NCI-H1436 treated with DMSO at 0.1 percent for 48 hours (cell line): ENCODE measurements around the gene TMA7.
A peak's percentile ranks its signal among the peaks of the same experiment; 100 is the strongest.
"Not testable (repeated sequence)": the region's sequence is repeated elsewhere in the genome, so short reads cannot be mapped to it uniquely, and the experiment has no call there.

Experiments
- DNase-seq: peaks from one replicate; lab custom pipeline; 2025; lab: John Stamatoyannopoulos, UW

TMA7 gene

GRCh38 chr3:48436477-48436787 is 3.6 kb upstream of the TMA7 start:
- no peak for DNase-seq

DNA sequence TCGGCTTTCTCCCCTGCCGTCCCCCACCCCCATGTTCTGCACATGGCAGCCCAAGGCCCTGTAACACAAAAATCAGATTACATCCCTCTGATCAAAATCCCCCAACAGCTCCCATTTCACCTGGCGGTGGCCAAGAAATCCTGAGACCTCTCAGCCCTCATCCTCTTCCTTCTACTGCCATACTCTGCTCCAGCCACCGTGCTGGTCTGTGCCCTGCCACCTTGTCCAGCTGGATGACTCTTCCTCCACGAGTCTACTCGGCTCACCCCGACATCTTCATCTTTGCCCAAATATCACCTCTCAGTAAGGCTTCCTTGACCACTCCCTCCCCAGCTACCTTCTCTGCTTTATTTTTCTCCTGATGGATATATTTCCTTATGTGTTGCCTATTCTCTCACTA is 3.2 kb upstream of the TMA7 start:
- DNase-seq: no peak

DNA sequence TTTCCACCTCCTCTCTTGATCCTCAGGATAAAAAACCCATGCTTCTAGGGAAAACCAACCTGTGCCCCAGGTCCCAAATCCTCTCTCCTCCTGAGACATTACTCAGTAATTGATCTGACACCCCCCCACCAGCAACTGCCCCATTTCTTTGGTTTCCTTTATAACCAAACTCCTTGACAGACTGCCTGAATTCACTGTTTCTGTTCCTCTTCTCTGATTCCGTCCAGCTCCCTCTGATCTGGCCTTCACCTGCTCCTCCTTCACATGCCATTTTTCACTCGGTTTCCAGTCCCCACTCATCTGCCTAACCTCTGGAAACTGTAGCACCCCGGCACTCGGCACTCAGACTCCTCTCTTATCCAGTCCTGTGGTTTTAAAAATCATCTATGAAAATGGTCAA is 2.2 kb upstream of the TMA7 start:
- DNase-seq: no peak

GRCh38 chr3:48440590-48440958 is 517 bp downstream of the TMA7 start:
- no peak for DNase-seq

- no peak for DNase-seq
These were observed 1.9 kb downstream of the TMA7 start for GRCh38 chr3:48441940-48442339.

DNA sequence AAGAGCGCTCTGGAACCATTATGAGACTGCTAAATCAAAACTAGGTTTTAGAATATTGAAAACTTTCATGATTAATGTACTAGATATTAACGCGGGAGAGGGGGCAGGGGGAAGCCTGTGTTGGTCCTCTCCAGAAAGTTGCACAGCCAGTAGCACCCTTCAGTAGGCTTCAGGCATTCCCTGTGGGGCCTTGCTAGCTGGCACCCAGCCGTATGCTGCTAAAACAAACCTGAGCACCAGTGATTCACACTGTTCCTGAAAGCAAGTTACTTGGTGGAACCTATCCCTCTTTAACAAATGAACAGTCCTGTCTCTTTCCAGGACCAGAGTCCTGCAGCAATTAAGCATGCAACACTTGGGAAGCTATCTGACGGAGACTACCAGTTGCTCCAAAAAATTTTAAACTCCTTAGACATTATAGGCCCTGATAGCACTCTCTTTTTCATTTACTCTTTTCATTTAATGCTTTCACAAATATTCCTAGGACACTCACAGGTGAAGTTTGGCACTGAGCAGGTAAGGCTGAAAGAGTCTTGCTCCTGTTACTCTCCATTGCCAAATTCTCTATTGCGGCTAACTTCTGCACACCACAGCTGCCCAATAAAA is 5.3 kb downstream of the TMA7 start:
- no peak for DNase-seq

DNA sequence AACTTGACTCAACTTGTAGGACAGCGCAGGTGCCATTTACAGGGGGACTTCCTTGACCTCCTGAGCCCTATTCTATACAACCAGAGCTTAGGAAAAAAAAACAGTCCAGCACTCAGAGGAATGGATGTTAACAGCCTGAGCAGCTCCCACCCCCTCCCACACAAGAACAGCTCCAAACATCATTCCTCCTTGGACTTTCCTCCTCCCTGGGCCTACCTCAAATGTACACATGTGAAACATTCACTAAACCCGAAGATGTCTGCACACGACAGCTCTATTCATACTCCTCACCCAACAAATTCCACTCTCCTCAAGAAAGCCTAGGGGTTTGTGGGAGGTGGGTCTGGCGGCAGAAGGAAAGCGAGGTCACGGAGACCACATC is 6.0 kb downstream of the TMA7 start:
- DNase-seq: no peak

DNA sequence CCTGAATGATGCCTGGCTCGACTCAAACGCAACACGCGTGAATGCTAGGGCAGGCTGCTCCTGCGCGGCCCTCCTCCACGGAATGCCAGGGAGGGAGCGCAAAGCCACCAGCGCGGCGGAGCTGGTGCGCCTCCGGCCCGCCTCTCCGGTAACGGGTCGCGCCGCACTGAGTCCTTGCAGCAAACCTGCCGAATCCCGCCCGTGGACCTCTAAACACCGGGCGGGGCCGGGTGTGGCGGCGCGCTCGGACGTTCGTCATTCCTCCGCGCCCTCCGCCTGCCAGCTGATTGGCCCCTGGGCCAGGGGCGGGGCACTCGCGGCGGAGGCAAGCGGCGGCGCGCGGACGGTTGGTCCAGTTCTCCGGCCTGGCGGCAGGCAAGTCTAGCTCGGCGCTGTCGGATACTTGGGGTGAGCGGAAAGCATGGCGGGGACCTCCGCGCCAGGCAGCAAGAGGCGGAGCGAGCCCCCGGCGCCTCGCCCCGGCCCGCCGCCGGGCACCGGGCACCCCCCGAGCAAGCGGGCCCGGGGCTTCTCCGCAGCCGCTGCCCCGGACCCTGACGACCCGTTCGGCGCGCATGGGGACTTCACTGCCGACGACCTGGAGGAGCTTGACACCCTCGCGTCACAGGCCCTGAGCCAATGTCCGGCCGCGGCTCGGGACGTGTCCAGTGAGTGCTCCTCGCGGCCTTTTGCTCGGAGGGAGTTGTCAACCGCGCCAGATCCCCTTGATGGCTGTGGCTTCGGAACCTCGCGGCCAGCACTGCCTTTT is 6.6 kb downstream of the TMA7 start, which contains the start of gene ATRIP:
ATRIP (plus strand) TSS at position 313 of the 769 bp plus-strand sequence; CDS start at position 422, 109 bp downstream.
- peak; percentile 19 for DNase-seq

DNA sequence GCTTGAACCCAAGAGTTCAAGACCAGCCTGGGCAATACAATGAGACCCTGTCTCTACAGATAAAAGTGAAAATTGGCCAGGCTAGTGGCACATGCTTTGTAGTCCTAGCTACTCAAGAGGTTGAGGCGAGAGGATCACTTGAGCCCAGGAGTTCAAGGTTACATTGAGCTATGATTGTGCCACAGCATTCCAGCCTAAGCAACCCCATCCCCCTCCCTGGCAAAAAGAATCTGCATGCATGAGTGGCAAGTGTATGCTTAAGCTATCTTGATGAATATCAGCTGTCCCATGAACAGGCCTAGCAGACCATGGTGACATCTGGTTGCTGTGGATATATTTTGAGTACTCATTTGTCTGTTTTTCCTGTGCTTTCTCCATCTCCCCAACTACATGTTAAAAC is 11.2 kb downstream of the TMA7 start:
- no peak for DNase-seq

- DNase-seq: no peak
These were observed 16.4 kb downstream of the TMA7 start for GRCh38 chr3:48456456-48456855.

- no peak for DNase-seq
These were observed 19.3 kb downstream of the TMA7 start for GRCh38 chr3:48459331-48459730.

DNA sequence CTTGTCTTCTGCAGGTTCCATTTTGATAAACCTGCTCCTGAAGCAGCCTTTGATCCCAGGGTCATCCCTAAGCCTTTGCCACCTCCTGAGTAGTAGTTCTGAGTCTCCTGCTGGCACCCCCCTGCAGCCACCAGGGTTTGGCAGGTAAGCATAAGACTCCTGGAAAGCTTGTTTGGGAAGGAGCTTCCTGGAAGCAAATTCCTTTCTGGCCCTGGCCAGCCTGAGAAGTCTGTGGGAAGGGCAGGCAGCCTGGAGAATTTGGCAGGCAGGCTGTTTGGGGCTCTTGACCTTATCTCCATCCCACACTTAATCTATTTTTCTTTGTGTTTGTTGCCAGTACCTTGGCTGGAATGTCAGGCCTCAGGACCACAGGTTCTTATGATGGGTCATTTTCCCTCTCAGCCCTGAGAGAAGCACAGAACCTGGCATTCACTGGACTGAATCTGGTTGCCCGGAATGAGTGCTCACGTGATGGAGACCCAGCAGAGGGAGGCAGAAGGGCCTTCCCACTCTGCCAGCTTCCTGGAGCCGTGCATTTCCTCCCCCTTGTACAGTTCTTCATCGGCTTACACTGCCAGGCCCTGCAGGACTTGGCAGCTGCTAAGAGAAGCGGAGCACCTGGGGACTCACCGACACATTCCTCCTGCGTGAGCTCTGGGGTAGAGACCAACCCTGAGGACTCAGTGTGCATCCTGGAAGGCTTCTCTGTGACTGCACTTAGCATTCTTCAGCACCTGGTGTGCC is 19.9 kb downstream of the TMA7 start:
- DNase-seq: no peak

DNA sequence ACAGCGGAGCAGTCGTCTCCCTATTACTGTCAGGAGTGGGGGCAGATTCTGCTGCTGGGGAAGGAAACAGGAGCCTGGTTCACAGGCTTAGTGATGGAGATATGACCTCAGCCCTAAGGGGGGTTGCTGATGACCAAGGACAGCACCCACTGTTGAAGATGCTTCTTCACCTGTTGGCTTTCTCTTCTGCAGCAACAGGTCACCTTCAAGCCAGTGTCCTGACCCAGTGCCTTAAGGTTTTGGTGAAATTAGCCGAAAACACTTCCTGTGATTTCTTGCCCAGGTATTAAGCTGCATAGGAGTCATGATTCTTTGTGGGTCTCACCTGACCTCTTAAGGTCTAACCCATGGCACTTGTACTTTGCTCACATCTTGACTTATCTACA is 20.5 kb downstream of the TMA7 start:
- no peak for DNase-seq

GRCh38 chr3:48461767-48462166 is 21.7 kb downstream of the TMA7 start:
- DNase-seq: not testable (repeated sequence)

- DNase-seq: no peak
These were observed 23.6 kb downstream of the TMA7 start for GRCh38 chr3:48463703-48464102.

GRCh38 chr3:48464713-48465221 is 24.7 kb downstream of the TMA7 start:
- no peak for DNase-seq

DNA sequence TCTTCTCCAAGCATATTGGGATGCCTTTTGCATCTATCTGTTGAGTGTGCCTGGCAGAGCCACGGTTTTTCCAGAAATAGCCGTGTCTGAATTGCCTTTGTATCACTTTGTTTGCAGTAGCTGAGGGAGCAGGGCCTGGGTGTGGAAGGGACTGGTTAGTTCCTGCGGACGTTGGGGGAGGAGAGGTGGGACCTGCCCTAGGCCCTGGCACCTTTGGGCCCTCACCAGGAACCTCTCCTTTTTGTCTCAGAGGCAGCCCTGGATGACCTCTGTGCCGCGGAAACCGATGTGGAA is 25.1 kb downstream of the TMA7 start:
- no peak for DNase-seq

- DNase-seq: peak; percentile 0
These were observed 25.7 kb downstream of the TMA7 start for GRCh38 chr3:48465531-48466378.

DNA sequence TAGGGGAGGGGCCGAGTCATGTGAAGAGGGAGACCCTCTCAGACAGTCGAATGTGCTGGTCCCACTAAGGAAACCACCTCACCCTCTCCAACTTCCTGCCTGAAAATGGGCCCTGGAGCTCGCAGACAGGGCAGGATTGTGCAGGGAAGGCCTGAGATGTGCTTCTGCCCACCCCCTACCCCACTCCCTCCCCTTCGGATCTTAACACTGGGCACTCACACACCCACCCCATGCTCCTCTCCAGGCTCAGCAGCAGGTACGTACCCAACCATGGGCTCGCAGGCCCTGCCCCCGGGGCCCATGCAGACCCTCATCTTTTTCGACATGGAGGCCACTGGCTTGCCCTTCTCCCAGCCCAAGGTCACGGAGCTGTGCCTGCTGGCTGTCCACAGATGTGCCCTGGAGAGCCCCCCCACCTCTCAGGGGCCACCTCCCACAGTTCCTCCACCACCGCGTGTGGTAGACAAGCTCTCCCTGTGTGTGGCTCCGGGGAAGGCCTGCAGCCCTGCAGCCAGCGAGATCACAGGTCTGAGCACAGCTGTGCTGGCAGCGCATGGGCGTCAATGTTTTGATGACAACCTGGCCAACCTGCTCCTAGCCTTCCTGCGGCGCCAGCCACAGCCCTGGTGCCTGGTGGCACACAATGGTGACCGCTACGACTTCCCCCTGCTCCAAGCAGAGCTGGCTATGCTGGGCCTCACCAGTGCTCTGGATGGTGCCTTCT is 26.5 kb downstream of the TMA7 start:
- DNase-seq: no peak

DNA sequence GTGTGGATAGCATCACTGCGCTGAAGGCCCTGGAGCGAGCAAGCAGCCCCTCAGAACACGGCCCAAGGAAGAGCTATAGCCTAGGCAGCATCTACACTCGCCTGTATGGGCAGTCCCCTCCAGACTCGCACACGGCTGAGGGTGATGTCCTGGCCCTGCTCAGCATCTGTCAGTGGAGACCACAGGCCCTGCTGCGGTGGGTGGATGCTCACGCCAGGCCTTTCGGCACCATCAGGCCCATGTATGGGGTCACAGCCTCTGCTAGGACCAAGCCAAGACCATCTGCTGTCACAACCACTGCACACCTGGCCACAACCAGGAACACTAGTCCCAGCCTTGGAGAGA is 27.0 kb downstream of the TMA7 start:
- DNase-seq: no peak

- no peak for DNase-seq
These were observed 27.6 kb downstream of the TMA7 start for GRCh38 chr3:48467473-48468267.
